ENCODE measurements around the gene CCDC40.
"Not testable (repeated sequence)": the region's sequence is repeated elsewhere in the genome, so short reads cannot be mapped to it uniquely, and the experiment has no call there.

CCDC40 gene

GRCh38 chr17:80035937-80036714, at the start of gene CCDC40:
Gene CCDC40 (plus strand): TSS chr17:80036642. CDS start chr17:80036663, 21 bp downstream.
- peak; percentile 85 to 88 for DNase-seq

GRCh38 chr17:79987187-79987934, 49.1 kb upstream of the CCDC40 start:
- DNase-seq: no peak

GRCh38 chr17:79987935-79988184, 48.6 kb upstream of the CCDC40 start:
- DNase-seq: no peak

- DNase-seq: no peak
These were observed 48.1 kb upstream of the CCDC40 start for GRCh38 chr17:79988185-79988971.

- no peak for DNase-seq
These were observed 47.2 kb upstream of the CCDC40 start for GRCh38 chr17:79989106-79989835.

GRCh38 chr17:79990051-79990592, 46.3 kb upstream of the CCDC40 start:
- DNase-seq: no peak

GRCh38 chr17:79990704-79991103, 45.7 kb upstream of the CCDC40 start:
- no peak for DNase-seq

- peak; percentile 88 for DNase-seq
These were observed 45.1 kb upstream of the CCDC40 start for GRCh38 chr17:79991140-79991923.

- DNase-seq: no peak
These were observed 44.4 kb upstream of the CCDC40 start for GRCh38 chr17:79991924-79992648.

GRCh38 chr17:79992649-79993389, 43.6 kb upstream of the CCDC40 start:
- DNase-seq: no peak

- DNase-seq: peak in 1 of 2 donors; percentile 71
These were observed 42.8 kb upstream of the CCDC40 start for GRCh38 chr17:79993390-79994227.

GRCh38 chr17:79994228-79994569, 42.2 kb upstream of the CCDC40 start:
- DNase-seq: not testable (repeated sequence)

- no peak for DNase-seq
These were observed 41.8 kb upstream of the CCDC40 start for GRCh38 chr17:79994602-79995001.

GRCh38 chr17:79995696-79996095, 40.7 kb upstream of the CCDC40 start:
- no peak for DNase-seq

GRCh38 chr17:79996291-79996690, 40.2 kb upstream of the CCDC40 start:
- no peak for DNase-seq

GRCh38 chr17:79997011-79997660, 39.3 kb upstream of the CCDC40 start:
- peak; percentile 91 to 92 for DNase-seq

GRCh38 chr17:80000136-80000535, 36.3 kb upstream of the CCDC40 start:
- DNase-seq: no peak

GRCh38 chr17:80000981-80001775, 35.3 kb upstream of the CCDC40 start:
- DNase-seq: no peak
